Endothelial cell of coronary artery (primary cell): ENCODE measurements around the gene FRMPD3. TPM values are rescaled to one million over a fixed set of nuclear protein-coding genes. Genes with fewer than 3 reads are reported as not detected.

ENCODE experiments used
- total RNA-seq: library from RNA; depleted of rRNA; stranded (reverse); fragments of >200 nt; gene quantifications from 2 replicates; pipeline ENCODE4 v1.2.3, GENCODE V29; 2014

The FRMPD3 gene
- not detected in 2 replicates for total RNA-seq

DNA sequence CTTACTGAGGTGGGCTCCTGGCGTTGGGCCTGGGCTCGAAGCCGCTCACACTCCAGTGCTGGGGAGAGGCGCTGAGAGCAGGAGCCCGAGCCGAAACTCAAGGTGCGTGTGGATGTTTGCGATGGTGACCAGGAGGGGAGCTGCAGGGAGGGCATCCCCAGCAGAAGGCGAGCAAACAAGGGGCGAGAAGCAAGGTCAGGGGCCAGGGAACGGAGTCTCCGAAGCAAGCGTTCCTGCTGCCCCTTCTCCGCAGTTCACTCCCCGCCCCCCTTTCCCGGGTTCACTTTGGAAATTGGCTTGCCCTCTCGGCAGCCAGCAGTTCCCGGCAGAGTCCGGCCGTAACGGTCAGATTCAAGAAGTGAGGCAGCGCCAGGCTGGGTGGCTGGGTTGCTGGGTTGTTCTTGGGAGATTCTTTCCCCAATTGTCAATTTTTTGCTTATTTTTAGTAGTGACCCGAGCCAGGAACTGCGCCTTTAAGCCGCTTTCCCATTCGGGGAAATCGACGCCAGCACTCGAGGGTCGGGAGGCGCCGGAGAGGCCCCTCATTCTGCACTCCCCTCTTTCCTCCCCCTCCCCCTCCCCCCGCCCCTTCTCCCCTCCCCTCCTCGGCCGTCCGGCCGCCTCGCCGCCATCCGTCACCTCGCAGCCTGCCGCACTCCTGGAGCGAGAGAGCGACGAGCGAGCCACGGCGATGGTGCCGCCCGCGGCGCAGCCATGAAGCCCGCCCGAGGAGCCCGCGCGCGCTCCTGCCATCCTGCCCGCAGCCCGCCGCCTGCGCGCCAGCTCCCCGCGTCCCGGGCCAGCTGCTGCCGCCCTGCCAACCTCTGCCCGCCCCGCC, at the start of gene FRMPD3:
TSS of gene FRMPD3 (plus strand) at position 655 of the 838 bp plus-strand sequence. CDS start 76,937 bp downstream, outside the sequence.

Other genes starting within 250 kb of the FRMPD3 start
- not detected in 2 replicates for gene NUP62CL, start 243.2 kb upstream of the FRMPD3 start, total RNA-seq
- gene DNAAF6, start 243.0 kb upstream of the FRMPD3 start, total RNA-seq, result not detected in 2 replicates
- 25.8 and 32.4 TPM in 2 replicates for gene PRPS1, start 178.9 kb downstream of the FRMPD3 start, total RNA-seq